GM12801 (cell line): ENCODE results near the gene P2RX1.

ENCODE experiments used
- CTCF ChIP-seq: IDR thresholded peaks from one replicate; pipeline ENCODE4 v1.5.1; 2011; ENCODE audit warnings: control low read depth; ENCODE audit not compliant: insufficient read length; ENCODE audit errors: extremely low read depth

P2RX1 gene

GRCh38 chr17:3955673-3955988, 39.4 kb upstream of the P2RX1 start:
- TF ChIP-seq CTCF, result no peak

- TF ChIP-seq CTCF, result no peak
Measured at GRCh38 chr17:3954976-3955672, 38.9 kb upstream of the P2RX1 start.

- TF ChIP-seq CTCF, result no peak
Measured at GRCh38 chr17:3954086-3954485, 37.8 kb upstream of the P2RX1 start.

GRCh38 chr17:3953542-3953941, 37.3 kb upstream of the P2RX1 start:
- TF ChIP-seq CTCF, result no peak

GRCh38 chr17:3952186-3952585, 35.9 kb upstream of the P2RX1 start:
- no peak for TF ChIP-seq CTCF

- no peak for TF ChIP-seq CTCF
Measured at GRCh38 chr17:3951420-3951819, 35.2 kb upstream of the P2RX1 start.

- no peak for TF ChIP-seq CTCF
Measured at GRCh38 chr17:3951003-3951402, 34.7 kb upstream of the P2RX1 start.
